Measurements from ENCODE around the gene H1-8.

Gene H1-8

DNA sequence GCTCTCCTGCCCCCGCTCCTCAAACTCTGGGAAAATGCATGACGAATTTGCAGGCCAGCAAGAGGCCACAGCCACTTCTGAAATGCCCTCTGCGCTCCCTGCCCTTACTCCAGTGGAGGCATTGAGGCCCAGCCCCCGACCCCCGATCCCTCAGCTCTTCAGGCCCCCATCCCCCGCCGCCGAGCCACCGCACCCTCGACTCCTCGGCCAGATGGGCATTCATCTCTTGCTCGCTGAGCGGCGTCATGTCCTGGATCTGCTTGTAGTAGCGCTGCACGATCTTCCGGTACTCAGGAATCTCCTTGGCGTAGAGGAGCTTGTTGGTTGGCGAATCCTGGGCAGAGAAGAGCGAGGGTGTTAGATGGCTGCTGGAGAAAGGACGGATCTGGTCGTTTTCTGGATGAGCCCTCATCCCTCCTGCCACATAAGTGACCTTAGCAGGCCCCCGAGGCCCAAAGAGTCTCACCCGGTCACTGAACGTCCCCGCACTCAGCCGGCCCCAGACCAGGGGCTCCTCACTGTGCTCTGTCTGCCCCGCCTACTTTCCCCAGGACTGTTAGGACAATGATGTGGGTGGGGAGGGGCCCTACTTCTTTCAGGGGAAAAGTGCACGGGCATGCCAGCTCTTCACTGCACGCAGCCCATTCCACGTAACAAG, 14.0 kb downstream of the H1-8 start:
- DNase-seq: no peak

DNA sequence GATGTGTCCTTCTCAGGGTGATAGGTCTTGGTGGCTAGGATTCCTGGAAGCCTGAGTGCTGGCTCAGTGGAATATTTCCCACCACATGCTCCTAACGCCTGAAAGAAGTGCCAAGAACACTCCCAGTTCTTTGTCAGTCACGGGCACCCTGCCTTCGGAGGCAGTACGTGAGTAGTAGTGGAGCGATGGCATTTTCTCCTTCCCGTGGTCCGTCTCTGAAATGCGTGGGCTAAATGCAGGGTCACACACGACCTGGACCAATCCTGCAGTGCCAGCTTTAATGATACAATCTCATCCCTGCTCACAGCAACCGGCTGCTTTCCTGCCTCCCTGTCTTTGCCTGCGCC, 14.5 kb downstream of the H1-8 start:
- DNase-seq: no peak

DNA sequence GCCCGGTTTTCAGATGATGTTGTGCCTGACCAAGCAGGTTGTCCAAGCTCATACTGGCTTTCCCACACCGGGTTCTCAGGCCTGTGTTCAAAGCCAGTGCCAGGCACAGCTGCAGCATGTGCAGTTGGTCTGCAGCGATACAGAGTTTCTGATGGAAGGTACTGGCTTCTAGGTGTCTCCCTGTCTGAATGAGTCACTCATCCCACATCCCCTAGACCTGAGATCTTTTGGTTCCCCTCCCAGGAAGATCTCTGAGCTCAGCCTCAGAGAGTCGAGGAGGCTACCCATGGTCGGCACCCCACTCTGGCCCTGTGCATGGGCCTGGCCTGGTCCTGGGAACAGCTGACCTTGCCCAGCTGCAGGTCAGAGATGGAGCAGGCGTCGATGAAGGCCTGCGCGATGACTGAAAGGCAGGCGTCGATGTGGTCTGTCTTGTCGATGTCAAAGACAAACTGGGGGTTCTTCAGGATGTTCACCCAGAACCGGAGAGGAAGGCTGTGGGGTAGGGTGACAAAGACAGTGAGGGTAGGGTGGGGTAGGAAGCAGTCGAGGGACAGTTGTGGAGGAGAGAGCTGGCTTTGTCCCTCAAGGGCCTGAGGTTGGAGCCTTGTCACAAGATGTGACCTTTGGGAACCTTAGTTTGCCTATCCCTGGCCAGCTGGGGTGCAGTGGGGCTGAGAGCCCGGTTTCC, 15.3 kb downstream of the H1-8 start:
- DNase-seq: no peak

DNA sequence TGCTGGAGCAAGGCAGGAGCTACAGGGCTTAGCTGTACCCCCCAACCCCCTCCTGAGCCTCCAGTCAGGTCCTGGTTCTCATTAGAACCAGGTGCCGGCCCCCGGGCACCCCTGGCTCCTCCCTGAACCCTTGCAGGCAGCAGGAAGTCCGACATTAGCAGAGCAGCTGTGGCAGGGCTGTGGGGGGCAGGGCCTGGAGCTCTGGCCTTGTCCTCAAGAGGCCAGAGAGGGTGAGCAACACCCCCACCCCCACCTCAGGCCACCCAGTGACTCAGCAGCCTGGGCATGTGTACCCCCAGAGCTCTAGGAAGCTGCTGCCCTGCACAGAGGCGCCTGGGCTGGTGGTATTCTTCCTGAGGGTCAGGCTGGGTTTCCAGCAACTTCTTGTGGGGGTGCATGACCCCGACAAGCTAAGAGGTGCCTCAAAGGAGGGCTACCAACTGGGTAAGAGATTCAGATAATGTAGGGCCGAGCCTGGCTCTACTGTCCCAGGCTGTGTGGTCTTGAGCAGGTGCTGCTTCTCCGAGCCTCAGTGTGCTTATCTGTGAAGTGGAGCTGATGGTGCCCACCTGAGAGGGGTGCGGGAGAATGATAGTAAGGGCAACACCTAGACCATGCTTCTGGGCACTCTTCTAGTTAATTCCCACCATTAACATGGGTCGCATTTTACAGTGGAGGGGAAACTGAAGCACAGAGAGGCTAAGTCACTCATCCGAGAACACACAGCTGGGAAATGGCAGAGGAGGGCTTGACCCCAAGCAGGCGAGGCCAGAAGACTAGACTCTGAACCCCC, 16.0 kb downstream of the H1-8 start:
- no peak for DNase-seq

DNA sequence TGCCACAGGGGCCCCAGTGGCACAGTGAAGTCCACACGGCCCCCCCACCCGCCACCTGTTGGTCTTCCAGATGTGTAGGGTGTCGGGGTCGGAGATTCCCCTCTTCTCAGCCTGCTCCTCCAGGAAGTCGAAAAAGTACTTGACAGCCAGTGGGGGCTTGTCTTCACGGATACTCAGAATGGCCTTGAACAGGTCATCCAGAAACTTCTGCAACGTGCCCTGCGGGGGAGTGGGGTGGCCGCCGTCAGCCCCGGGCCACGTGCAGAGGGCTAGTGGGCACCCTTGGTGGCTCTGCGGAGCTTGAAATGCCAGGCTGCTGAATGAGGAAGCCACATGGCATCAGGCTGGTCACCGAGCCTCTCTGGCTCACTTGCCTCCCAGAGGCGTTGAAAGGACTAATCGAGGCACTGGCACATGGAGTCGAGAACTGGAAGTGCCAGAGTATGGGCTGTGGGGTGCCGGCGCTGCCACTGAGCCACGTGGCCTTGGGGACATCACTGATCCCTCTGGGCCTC, 16.6 kb downstream of the H1-8 start:
- DNase-seq: no peak

DNA sequence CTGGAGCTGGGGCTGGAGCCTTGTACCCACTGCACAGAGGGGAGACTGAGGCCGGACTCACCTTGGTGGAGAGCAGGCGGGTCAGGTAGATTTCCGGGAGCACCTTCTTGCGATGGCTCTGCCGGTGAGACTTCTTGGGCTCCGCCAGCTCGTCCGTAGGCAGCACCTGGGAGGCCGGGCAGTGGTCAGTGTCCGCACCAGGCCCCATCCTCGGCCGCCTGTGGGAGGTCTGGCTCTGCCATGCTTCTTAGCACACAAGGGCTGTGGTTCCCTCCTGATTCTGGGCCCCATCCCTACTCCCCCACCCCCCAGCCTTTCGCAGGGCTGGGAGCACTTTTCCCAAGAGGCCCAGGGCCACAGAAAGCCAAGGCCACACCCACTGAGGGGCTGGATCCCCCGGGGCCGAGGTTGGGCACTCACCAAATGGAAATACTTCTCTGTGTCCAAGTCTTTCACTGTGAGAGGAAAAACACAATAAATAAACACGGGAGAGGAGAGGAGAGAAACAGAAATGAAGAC, 17.4 kb downstream of the H1-8 start:
- no peak for DNase-seq

DNA sequence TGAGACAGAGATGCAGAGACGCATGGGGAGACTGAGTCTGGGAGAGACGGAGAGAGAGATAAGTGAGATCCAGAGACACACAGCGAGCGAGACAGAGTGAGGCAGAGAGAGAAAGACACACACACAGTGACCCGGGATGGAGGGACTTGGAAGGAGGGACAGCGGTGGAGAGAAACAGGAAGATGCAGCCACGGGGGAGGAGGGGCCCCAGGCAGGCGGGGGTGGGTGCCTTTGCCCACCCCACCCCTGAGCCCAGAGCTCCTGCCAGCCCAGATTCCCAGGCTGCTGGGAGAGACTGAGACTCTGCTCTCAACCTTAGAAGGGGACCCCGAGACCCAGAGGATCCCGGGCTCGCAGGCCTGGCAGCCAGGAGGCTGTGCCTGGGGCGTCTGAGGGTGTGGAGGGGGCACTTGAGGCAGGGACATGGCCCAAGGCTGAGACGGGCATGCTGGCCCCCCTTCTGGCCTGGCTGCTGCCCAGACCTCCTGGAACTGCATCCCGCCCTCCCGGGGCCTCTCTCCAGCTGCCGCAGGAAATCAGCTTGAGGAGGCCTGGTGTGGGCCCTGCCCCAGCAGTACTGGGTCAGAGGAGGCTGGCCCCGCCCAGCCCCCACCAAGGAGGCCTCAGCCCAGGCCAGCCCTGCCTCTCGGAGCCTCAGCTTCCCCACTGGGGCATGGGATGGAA, 18.1 kb downstream of the H1-8 start:
- DNase-seq: no peak

DNA sequence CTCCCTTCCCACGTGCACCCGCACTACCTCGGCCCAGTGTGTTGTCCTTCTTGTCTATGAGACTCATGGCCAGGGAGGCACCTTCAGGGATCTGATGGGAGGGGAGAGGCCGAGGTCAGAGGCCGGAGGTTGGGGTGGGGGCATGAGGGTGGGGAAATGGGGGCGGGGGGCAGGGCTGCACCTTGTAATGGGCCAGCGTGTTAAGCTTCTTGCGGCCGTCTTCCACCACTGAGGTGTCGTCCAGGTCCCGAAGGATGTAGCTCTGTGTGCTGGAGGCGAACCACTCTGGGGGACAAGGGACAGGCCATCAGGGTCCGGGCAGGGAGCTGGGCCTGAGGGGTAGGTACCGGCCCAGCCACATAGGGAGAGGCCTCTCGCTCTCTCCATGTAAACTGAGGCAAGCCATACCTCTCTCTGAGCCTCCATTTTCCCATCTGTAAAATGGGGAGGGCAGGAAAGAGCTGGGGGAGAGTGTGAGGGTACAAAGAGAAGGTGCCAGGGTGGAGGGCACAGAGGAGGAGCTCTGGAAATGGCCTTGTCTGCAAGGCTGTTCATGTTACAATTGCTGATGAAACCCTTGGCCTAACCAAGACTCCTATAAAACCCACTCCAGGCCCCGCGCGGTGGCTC, 18.8 kb downstream of the H1-8 start:
- DNase-seq: no peak

DNA sequence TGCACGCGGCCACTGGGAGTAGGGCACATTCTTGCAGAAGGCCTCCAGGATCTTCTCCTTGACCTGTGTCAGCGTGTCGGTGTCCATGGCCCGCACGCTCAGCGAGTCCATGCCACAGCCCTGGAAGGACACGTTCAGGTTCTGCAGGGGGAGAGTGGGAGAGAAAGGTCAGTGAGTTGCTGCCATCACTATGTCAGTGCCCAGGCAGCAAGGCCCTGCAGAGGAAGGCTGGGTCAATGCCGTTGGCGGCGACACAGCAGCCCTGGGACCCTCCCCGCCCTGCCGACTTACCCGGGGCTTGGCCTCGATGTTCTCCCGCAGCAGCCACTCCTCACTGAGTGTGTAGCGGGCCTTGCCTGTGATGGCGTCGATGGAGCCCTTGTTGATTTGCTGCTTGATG, 19.8 kb downstream of the H1-8 start:
- no peak for DNase-seq

DNA sequence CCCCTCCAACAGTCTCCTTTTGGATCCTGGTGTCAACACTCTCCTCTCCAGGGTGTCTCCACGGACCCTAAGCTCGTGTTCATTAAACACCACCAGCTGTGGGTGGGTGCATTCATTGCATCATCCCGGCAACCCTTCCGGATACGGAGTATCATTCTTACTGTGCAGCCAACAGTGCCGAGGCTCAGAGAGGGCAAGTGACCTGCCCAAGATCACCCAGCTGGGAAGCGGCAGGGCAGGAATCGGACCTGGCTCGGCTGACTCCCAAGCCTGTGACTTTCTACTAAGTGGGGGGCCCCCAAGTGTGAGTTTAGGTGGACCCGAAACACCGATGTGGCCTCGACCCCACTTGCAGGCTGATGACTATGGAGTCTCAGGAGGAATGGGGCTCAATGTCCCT, 20.4 kb downstream of the H1-8 start:
- DNase-seq: no peak

DNA sequence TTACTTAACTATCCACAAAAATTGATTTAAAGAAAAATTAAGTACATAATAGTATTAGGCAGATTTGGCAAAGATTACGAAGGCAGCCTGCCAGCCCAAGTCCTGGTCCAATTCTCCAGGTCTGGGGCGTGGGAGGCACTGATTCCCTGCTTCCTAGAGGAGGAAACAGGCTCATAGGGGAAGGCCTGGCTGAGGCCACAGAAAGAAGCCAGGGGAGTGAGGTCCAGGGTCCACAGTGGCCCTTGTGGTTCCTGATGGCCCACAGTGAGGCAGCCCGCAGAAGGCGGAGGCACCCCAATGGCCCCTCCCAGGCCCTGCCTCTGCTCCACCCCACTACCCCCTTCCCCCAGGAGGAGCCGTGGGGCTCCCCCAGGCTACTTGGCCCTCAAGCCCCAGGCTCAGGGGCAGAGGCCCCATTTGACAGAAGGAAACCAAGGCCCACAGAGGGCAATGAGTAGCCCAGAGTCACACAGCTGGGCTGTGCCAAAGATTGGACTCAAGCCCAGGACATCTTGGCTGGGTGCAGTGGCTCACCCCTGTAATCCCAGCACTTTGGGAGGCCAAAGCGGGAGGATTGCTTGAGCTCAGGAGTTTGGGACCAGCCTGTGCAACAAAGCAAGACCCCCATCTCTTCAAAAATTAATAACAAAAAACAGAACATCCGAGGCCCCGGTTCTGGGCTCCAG, 21.0 kb downstream of the H1-8 start:
- no peak for DNase-seq

DNA sequence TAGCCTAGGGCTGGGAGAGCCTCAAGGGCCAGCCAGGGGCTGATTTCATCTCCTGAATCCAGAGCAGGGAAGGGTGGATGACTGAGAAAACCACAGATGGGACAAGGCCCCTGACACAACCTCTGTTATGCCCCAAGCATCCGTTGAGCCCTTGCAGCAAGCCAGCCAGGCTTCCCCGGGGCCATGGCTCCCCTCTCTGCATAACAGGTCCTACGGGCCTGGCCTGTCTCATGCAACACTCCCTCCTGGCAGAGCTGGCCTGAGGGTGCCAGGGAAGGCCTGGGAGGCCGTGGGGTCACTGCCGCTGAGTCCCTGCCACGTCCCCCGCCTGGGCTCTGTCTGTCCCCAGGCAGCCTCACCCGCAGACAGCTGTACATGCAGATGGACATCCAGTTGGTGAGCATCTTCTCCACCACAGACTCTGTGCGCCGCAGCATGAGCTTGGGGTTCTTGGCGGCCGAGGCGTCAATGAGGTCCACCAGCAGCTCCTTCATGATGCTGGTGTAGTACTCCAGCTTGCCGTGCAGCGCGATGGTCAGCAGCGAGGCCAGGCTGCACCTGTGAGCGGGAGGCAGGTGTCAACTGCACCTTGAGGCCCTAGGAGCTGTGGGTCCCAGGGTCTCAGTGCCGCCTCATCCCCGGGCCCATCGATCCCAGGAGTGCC, 22.1 kb downstream of the H1-8 start:
- no peak for DNase-seq

DNA sequence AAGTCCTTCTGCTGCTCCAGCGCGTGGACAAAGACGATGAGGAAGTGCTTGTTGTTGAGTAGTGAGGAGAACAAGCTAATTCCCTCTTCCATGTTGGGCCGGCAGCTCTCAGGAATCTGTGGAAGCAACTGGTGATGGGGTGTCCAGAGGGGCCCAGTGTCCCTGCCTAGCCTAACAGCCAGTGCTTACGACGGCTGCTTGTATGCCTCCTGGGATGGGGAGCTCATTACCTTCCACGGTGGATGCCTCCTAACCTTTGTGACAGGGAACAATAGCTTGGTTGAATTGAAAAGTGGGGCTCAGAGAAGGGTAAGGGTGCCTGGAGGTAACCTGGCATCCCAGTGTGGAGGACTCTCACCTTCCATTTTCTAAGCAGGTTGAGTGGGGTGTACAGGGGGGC, 22.9 kb downstream of the H1-8 start:
- no peak for DNase-seq

DNA sequence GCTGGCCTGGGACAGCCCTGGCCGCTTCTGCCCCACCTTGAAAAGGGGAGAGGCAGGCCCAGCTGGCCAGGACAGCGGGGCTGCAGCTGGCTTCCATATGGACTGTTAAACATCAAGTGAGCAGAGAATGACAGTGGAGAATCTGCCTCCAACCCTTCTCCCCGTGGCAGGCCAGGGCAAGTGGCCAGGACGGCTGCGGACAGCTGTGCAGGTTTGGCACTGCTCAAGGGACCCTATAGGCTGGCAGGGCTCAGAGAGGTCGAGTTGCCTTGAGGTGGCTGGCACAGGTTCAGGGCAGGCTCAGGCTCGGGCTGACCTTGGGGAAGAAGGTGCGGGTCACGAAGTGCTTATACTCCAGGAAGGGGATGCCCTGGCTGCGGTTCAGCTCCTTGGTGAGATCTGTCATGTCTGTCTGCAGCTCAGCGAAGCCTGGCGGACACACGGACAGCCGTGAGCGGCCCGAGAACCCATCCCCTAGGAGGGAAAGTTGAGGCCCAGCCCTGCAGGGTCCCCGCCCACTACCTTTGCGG, 24.3 kb downstream of the H1-8 start:
- DNase-seq: no peak

DNA sequence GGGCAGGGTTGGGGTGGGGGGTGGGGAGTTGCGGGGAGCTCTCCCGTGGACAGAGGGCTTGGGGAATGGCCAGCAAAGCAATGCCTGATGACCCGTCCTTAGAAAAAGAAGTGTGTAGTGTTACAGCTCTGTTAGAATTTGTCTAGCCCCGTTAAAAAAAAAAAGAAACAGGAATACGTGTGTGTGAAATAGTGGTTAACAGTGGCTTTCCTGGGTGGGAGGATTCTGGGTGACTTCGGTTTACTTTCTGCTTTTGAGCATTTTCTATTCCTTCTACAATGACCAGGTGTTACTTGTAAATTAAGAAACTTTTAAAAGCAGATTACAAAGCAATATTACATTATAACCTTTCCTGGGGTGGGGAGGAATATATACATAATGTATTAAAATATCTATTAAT, 25.0 kb downstream of the H1-8 start:
- DNase-seq: no peak

DNA sequence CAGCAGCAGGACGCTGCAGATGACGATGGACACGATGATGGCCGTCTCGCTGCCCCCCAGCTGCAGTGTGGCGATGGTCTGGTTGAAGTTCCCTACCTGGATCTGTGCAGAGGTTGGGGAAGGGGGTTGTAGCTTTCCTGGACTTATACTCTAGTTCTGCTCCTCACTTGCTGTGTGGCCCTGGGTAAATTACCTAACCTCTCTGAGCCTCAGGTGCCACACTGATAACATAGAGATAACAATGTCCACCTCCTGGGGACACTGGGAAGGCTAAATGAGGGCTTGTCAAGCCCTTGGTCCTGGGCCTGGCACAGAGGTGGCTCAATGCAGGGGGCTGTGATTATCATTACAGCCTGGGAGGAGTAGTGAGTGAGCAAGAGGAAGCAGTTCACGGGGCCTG, 26.9 kb downstream of the H1-8 start:
- no peak for DNase-seq

DNA sequence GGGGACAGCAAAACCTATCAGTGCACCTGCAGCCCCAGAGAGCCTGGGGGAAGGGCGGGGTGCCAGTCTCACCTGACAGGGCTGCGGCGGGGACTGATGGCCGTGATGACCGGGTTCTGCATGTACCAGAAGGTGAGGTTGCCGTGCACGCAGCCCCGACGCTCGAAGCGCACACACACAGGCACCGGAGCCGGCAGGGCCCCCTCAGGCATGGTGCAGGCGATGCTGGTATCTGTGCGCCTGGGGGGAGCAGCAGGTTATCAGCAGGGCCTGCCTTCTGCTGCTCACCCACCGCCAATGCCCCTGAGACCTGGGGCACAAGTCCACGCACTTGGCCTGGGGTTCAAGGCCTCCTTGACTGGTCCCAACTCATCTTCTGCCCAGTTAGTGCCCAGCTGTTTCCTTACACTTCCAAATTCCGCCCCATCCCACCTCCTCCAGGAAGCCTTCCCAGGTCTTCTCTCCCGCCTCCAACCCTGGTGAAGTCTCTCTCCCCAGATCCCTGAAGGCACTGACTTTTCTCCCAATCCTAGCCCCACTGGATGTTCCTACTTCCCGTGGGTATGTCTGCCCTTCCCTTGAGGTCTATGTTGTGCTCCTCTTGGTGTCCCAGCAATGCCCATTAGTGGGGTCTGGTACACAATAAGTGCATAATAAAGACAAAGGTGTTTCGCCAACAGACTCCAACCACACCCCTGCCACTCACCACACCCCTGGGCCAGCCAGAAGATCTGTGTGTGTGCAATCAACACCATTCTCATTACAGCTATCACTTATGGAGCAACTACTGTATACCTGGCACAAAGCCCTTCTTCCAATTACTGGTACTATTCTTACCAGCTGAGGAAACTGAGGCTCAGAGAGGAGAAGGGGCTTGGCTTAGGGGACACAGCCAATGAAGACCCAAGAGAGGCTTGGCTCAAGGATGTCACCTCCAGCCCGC, 28.9 kb downstream of the H1-8 start:
- DNase-seq: no peak

DNA sequence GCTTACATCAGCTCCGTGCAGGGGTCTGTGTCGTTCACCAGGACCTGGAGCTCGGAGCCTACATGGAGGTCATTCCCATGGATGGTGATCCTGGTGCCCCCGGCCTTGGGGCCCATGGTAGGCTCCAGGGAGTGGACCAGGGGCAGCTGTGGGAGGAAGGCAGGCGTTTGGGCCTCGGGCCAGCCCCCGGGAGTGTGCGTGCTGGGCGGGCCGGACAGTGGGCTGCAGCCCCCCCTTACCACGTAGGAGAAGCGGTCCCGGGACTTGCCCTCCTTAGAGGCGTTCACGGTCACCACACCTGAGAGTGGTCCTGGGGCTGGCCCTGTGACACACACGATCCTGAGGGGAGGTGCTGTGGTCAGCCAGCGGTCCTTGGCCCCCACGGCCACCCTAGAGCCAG, 29.6 kb downstream of the H1-8 start:
- no peak for DNase-seq

DNA sequence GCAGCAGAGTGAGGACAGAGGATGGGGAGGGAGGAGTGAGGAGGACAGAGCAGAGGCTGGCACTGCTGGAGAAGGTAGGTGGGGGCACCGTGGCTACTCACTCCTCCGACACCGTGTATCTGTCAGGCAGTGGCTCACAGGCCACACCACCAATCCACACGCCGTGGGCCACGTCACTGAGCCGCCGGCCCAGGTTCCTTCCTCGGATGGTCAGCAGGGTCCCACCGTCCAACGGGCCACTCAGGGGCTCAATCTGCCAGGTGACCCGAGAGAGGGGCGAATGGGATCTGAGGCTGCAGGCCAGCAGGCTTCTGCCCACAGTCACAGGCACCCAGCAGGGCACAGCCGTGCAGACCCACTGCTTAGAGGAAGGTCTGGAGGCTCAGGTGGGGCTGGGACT, 30.5 kb downstream of the H1-8 start:
- no peak for DNase-seq

DNA sequence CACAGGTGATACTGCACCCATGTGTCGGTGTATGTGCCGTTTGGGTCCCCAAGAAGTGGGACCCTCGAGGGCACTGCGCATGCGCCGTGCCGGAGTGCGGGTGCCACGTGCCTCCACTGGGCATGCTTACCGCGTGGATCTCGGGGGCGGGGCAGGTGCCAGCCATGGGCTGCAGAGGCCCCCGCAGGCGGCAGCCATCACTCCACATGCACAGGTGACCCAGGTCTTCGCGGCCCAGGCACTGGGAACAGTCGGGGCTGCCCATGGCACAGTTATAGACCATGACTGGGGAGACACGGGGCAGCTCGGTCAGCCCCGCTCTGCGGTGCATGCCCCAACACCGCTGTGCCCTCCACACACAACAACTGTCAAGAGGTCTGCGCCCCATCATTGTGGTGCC, 31.2 kb downstream of the H1-8 start:
- no peak for DNase-seq
